Hepatocyte (in vitro differentiated cells): ENCODE measurements around the gene RFXAP. TPM values are rescaled to one million over a fixed set of nuclear protein-coding genes. Genes with fewer than 3 reads are reported as not detected.

Source experiments
- DNase-seq: peaks from one replicate; pipeline ENCODE4 v3.0.0-alpha.2; 2016; ENCODE audit warnings: low spot score
- H2AFZ ChIP-seq: fragments of 200-600 bp; sonication (generic); 2 replicates; pipeline ENCODE4 v1.6.0; 2016; ENCODE audit warnings: antibody characterized with exemption, mild to moderate bottlenecking
- H3K27ac ChIP-seq: fragments of 200-600 bp; sonication (generic); 2 replicates; pipeline ENCODE4 v1.5.1; 2016; ENCODE audit warnings: mild to moderate bottlenecking
- H3K27me3 ChIP-seq: fragments of 200-600 bp; sonication (generic); 2 replicates; pipeline ENCODE4 v1.6.1; 2016
- H3K36me3 ChIP-seq: fragments of 200-600 bp; sonication (generic); replicated peaks from 2 replicates; pipeline ENCODE4 v1.5.1; 2016; ENCODE audit warnings: low read depth; ENCODE audit not compliant: insufficient read depth
- H3K4me1 ChIP-seq: fragments of 200-600 bp; sonication (generic); 2 replicates; pipeline ENCODE4 v1.5.1; 2016; ENCODE audit warnings: mild to moderate bottlenecking, moderate library complexity; ENCODE audit not compliant: insufficient read depth
- H3K4me2 ChIP-seq: fragments of 200-600 bp; sonication (generic); 2 replicates; pipeline ENCODE4 v1.6.0; 2016
- H3K4me3 ChIP-seq: fragments of 200-600 bp; sonication (generic); 2 replicates; pipeline ENCODE4 v1.5.1; 2016; ENCODE audit warnings: mild to moderate bottlenecking
- H3K79me2 ChIP-seq: fragments of 200-600 bp; sonication (generic); 2 replicates; pipeline ENCODE4 v1.6.0; 2017; ENCODE audit warnings: mild to moderate bottlenecking
- H3K9me2 ChIP-seq: fragments of 200-600 bp; sonication (generic); replicated peaks from 2 replicates; pipeline ENCODE4 v1.6.0; 2017; ENCODE audit warnings: mild to moderate bottlenecking; ENCODE audit not compliant: insufficient read depth
- H3K9me3 ChIP-seq: fragments of 200-600 bp; sonication (generic); 2 replicates; pipeline ENCODE4 v1.5.1; 2016; ENCODE audit warnings: low read depth, mild to moderate bottlenecking
- H4K20me1 ChIP-seq: fragments of 200-600 bp; sonication (generic); 2 replicates; pipeline ENCODE4 v1.6.0; 2016; ENCODE audit warnings: mild to moderate bottlenecking; ENCODE audit not compliant: insufficient read depth, poor library complexity, severe bottlenecking
- CTCF ChIP-seq: fragments of 200-600 bp; sonication (generic); IDR thresholded peaks from 2 replicates; pipeline ENCODE4 v1.5.1; 2016; ENCODE audit warnings: antibody characterized with exemption, mild to moderate bottlenecking; ENCODE audit not compliant: poor library complexity
- EZH2 ChIP-seq: fragments of 200-600 bp; sonication (generic); IDR thresholded peaks from 2 replicates; pipeline ENCODE4 v1.6.1; 2016; ENCODE audit warnings: antibody characterized with exemption, mild to moderate bottlenecking, borderline replicate concordance
- EZH2phosphoT487 ChIP-seq: fragments of 200-600 bp; sonication (generic); IDR thresholded peaks from one replicate; pipeline ENCODE4 v1.6.1; 2018; ENCODE audit warnings: antibody characterized with exemption, mild to moderate bottlenecking, low read depth, moderate library complexity; ENCODE audit not compliant: unreplicated experiment, severe bottlenecking
- WGBS: methylation state at CpG from one replicate; pipeline ENCODE4 v1.1.6; 2016; ENCODE audit warnings: low lambda C conversion rate; ENCODE audit errors: missing lambda C conversion rate; 5-methylcytosine and 5-hydroxymethylcytosine counted together
- polyA plus RNA-seq: library from polyadenylated mRNA; unstranded; fragments of >200 nt; fragmentation: Nextera tagmentation; extraction: Ambion mirVana; gene quantifications from 2 replicates; pipeline ENCODE4 v1.2.1, GENCODE V29; 2016
- total RNA-seq: library from RNA; depleted of rRNA; stranded (reverse); fragments of >200 nt; gene quantifications from 2 replicates; pipeline ENCODE4 v1.2.3, GENCODE V29; 2014

RFXAP gene
- total and polyA plus RNA-seq, 2 experiments from 2014 or later = 2.9 to 5.8 TPM

GRCh38 chr13:36807616-36808015 lies 11.4 kb upstream of the RFXAP start:
- Histone ChIP-seq H4K20me1 (no peaks in the 10 kb centered on the region), H3K4me2 (no peak overlapping the region), H3K9me2 (no peaks in the 10 kb centered on the region), H3K9me3 (no peaks in the 10 kb centered on the region), H2AFZ (no peak overlapping the region), H3K36me3 (no peaks in the 10 kb centered on the region), H3K4me3 (no peak overlapping the region), H3K79me2 (no peaks in the 10 kb centered on the region), H3K27ac (peak overlapping the region; percentile 32), H3K27me3 (no peaks in the 10 kb centered on the region), H3K4me1 (no peaks in the 10 kb centered on the region)
- TF ChIP-seq EZH2 (no peak), EZH2phosphoT487 (no peak), CTCF (no peak)
- DNase-seq = peak; percentile 19
- WGBS = 89% methylated on average over 2 of the region's 2 CpGs

- no peak for DNase-seq
- H3K27me3 ChIP-seq = no peaks in the 10 kb centered on the region
- no peaks in the 10 kb centered on the region for H3K9me2 ChIP-seq
- no peak overlapping the region for H2AFZ ChIP-seq
- no peaks in the 10 kb centered on the region for H3K36me3 ChIP-seq
- H3K4me1 ChIP-seq = no peaks in the 10 kb centered on the region
- no peaks in the 10 kb centered on the region for H3K79me2 ChIP-seq
- no peak overlapping the region for H3K4me2 ChIP-seq
- no peaks in the 10 kb centered on the region for H3K9me3 ChIP-seq
- no peak overlapping the region for H3K27ac ChIP-seq
- no peak for TF ChIP-seq CTCF
- no peak overlapping the region for H3K4me3 ChIP-seq
- H4K20me1 ChIP-seq = no peaks in the 10 kb centered on the region
- 95% methylated on average over 1 of the region's 1 CpG for WGBS
Observed at GRCh38 chr13:36813225-36813624, 5.8 kb upstream of the RFXAP start.

GRCh38 chr13:36814465-36814864 lies 4.6 kb upstream of the RFXAP start:
- Histone ChIP-seq H3K27me3 (no peaks in the 10 kb centered on the region), H3K27ac (no peak overlapping the region), H3K4me3 (no peak overlapping the region), H3K79me2 (peaks cover under 1% of the 10 kb centered on the region), H3K9me3 (no peaks in the 10 kb centered on the region), H3K9me2 (no peaks in the 10 kb centered on the region), H3K4me1 (no peaks in the 10 kb centered on the region), H4K20me1 (no peaks in the 10 kb centered on the region), H2AFZ (no peak overlapping the region), H3K36me3 (no peaks in the 10 kb centered on the region), H3K4me2 (no peak overlapping the region)
- DNase-seq = peak; percentile 11
- TF ChIP-seq EZH2phosphoT487 (no peak), CTCF (no peak), EZH2 (no peak)
- 73% methylated on average over 9 of the region's 9 CpGs for WGBS

GRCh38 chr13:36815062-36815461 lies 4.0 kb upstream of the RFXAP start:
- H3K4me2 ChIP-seq = no peak overlapping the region
- no peak overlapping the region for H3K27ac ChIP-seq
- H2AFZ ChIP-seq = no peak overlapping the region
- TF ChIP-seq EZH2phosphoT487 (no peak), CTCF (peak; percentile 14)
- H3K4me3 ChIP-seq = no peak overlapping the region
- no peak for DNase-seq
- H4K20me1 ChIP-seq = no peaks in the 10 kb centered on the region
- no peaks in the 10 kb centered on the region for H3K9me2 ChIP-seq
- 59% methylated on average over 2 of the region's 2 CpGs for WGBS
- no peaks in the 10 kb centered on the region for H3K9me3 ChIP-seq
- no peaks in the 10 kb centered on the region for H3K36me3 ChIP-seq
- peaks cover 7% of the 10 kb centered on the region for H3K79me2 ChIP-seq
- H3K27me3 ChIP-seq = no peaks in the 10 kb centered on the region
- peaks cover 4% of the 10 kb centered on the region for H3K4me1 ChIP-seq
